Cortex of kidney (tissue), 1 donor: Measurements from ENCODE around the gene MTX1.
"Not testable (repeated sequence)": the region's sequence is repeated elsewhere in the genome, so short reads cannot be mapped to it uniquely, and the experiment has no call there.

Source experiments
- DNase-seq: peaks from one replicate; lab custom pipeline; 2025; lab: John Stamatoyannopoulos, UW

MTX1 gene

GRCh38 chr1:155188268-155188667, 20.2 kb upstream of the MTX1 start:
- no peak for DNase-seq

GRCh38 chr1:155189926-155190325, 18.6 kb upstream of the MTX1 start:
- not testable (repeated sequence) for DNase-seq

- DNase-seq: no peak
Measured at GRCh38 chr1:155191904-155192303, 16.6 kb upstream of the MTX1 start.

- no peak for DNase-seq
Measured at GRCh38 chr1:155192346-155193274, 15.9 kb upstream of the MTX1 start.

GRCh38 chr1:155193275-155193990, 15.1 kb upstream of the MTX1 start:
- no peak for DNase-seq

GRCh38 chr1:155193991-155194240, 14.6 kb upstream of the MTX1 start:
- DNase-seq: not testable (repeated sequence)

GRCh38 chr1:155195201-155196102, 13.0 kb upstream of the MTX1 start:
- no peak for DNase-seq

GRCh38 chr1:155196103-155196892, 12.2 kb upstream of the MTX1 start:
- DNase-seq: no peak

- DNase-seq: no peak
Measured at GRCh38 chr1:155196893-155197638, 11.4 kb upstream of the MTX1 start.

- no peak for DNase-seq
Measured at GRCh38 chr1:155197901-155198546, 10.5 kb upstream of the MTX1 start.

- DNase-seq: no peak
Measured at GRCh38 chr1:155198547-155198906, 10.0 kb upstream of the MTX1 start.

GRCh38 chr1:155199792-155200191, 8.7 kb upstream of the MTX1 start:
- DNase-seq: no peak

GRCh38 chr1:155200920-155201319, 7.6 kb upstream of the MTX1 start:
- no peak for DNase-seq

GRCh38 chr1:155202198-155202597, 6.3 kb upstream of the MTX1 start:
- DNase-seq: no peak

- no peak for DNase-seq
Measured at GRCh38 chr1:155202731-155203515, 5.6 kb upstream of the MTX1 start.

- DNase-seq: no peak
Measured at GRCh38 chr1:155205035-155205434, 3.5 kb upstream of the MTX1 start.

- DNase-seq: no peak
Measured at GRCh38 chr1:155205969-155206593, 2.4 kb upstream of the MTX1 start.

- DNase-seq: no peak
Measured at GRCh38 chr1:155206891-155207805, 1.3 kb upstream of the MTX1 start.
